ENCODE data around the gene CD99L2. TPM values are rescaled to one million over a fixed set of nuclear protein-coding genes. Genes with fewer than 3 reads are reported as not detected.
"Not testable (repeated sequence)": the region's sequence is repeated elsewhere in the genome, so short reads cannot be mapped to it uniquely, and the experiment has no call there.

CD99L2 gene
- total RNA-seq, 1 donor, result 9.6 TPM

DNA sequence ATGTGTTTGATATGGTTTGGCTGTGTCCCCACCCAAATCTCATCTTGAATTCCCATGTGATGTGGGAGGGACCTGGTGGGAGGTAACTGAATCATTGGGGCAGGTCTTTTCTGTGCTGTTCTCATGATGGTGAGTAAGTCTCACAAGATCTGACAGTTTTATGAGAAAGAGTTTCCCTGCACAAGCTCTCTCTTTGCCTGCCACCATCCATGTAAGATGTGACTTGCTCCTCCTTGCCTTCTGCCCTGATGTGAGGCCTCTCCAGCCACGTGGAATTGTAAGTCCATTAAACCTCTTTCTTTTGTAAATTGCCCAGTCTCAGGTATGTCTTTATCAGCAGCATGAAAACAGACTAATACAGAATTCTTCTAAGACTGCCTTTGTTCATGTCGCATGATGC is 22.8 kb downstream of the CD99L2 start:
- not testable (repeated sequence) for H3K4me3 ChIP-seq (ENCODE audit: low read length)

DNA sequence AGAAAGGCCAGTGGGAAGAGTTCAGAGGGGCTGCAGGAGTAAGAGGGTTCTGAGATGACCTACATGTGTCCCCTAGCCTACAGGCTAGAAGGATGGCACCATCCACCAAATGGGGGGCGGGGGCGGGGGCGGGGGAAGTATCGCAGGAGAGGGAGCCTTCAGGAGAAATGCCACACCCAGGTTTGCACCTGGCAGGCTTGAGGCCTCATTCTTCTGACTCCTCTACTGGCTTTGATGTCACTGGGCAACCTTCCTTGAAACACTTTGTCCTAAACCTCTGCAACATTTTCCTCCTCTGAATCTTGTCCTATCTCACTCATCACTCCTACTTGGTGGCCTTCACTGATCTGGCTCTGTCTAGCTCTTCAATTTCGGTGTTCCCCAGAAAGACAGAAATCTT is 24.0 kb downstream of the CD99L2 start:
- no peaks in the 10 kb centered on the region for H3K27me3 ChIP-seq (ENCODE audit: insufficient read depth, low read length)
- H3K4me3 ChIP-seq (ENCODE audit: low read length), result no peak overlapping the region
- H3K4me1 ChIP-seq (ENCODE audit: insufficient read depth, low read length), result peaks cover 20% of the 10 kb centered on the region
- H3K9me3 ChIP-seq (ENCODE audit: low read depth, low read length), result no peaks in the 10 kb centered on the region

More for the DNA sequence above, 22.8 kb downstream of the CD99L2 start:
- not testable (repeated sequence) for H3K27me3 ChIP-seq (ENCODE audit: insufficient read depth, low read length); H3K9me3 ChIP-seq (ENCODE audit: low read depth, low read length)
- peaks cover 14% of the 10 kb centered on the region for H3K4me1 ChIP-seq (ENCODE audit: insufficient read depth, low read length)

- no peak overlapping the region for H3K4me3 ChIP-seq (ENCODE audit: low read length)
- no peaks in the 10 kb centered on the region for H3K9me3 ChIP-seq (ENCODE audit: low read depth, low read length)
- no peaks in the 10 kb centered on the region for H3K27me3 ChIP-seq (ENCODE audit: insufficient read depth, low read length)
- H3K4me1 ChIP-seq (ENCODE audit: insufficient read depth, low read length), result peaks cover 20% of the 10 kb centered on the region
These were observed 24.9 kb downstream of the CD99L2 start for GRCh38 chrX:150873616-150874015.

DNA sequence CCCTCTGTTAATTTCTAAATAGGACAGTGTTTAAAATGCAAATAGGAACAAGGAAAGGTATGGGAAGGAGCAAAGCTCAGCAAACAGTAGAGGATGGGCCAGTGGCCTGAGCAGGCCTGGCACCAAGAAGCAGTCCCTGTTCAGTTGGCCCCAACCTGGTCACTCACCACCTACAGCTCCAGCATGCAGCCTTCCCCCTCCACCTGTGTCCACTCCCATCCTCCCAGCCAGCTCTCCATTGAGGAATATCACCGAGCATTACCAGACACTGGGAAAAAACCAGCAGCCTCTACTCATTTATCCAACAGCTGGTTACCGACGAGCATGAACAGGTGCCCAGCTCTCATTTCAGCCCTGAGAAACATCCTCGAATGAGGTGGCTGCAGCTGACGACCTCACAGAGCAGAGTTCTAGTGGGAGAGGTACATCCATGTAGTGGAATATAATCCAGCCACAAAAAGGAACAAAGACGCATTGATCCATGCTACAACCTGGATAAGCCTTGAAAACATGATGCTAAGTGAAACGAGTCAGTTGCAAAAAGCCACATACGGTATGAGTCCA is 25.6 kb downstream of the CD99L2 start:
- Histone ChIP-seq H3K4me3 (ENCODE audit: low read length) (no peak overlapping the region), H3K27me3 (ENCODE audit: insufficient read depth, low read length) (no peaks in the 10 kb centered on the region), H3K9me3 (ENCODE audit: low read depth, low read length) (no peaks in the 10 kb centered on the region), H3K4me1 (ENCODE audit: insufficient read depth, low read length) (peaks cover 20% of the 10 kb centered on the region)

GRCh38 chrX:150871341-150871811 is 27.1 kb downstream of the CD99L2 start:
- H3K27me3 ChIP-seq (ENCODE audit: insufficient read depth, low read length), result no peaks in the 10 kb centered on the region
- H3K9me3 ChIP-seq (ENCODE audit: low read depth, low read length), result no peaks in the 10 kb centered on the region
- H3K4me3 ChIP-seq (ENCODE audit: low read length), result no peak overlapping the region
- H3K4me1 ChIP-seq (ENCODE audit: insufficient read depth, low read length), result peaks cover 20% of the 10 kb centered on the region

- Histone ChIP-seq H3K4me3 (ENCODE audit: low read length) (no peak overlapping the region), H3K9me3 (ENCODE audit: low read depth, low read length) (no peaks in the 10 kb centered on the region), H3K27me3 (ENCODE audit: insufficient read depth, low read length) (no peaks in the 10 kb centered on the region), H3K4me1 (ENCODE audit: insufficient read depth, low read length) (peaks cover 20% of the 10 kb centered on the region)
These were observed 27.8 kb downstream of the CD99L2 start for GRCh38 chrX:150870487-150871340.

DNA sequence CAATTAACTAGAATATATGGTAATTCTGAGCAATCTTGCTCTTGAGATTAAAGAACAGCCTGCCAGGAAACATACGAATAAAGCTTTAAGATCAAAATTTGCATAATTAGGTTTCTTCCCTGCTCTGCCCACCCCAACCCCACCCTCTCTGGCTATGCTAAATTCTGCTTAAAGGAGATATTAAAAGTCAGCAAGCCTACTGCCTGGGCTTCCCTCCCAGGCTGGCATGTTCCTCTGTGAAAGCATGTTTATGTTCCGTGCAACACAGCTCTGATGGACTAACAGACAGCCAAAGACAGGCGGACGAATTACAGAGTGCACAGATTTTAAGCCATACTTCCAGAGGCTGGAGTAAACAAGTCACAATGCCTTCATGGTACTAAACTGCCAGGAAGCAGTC is 28.4 kb downstream of the CD99L2 start:
- no peaks in the 10 kb centered on the region for H3K9me3 ChIP-seq (ENCODE audit: low read depth, low read length)
- peaks cover 20% of the 10 kb centered on the region for H3K4me1 ChIP-seq (ENCODE audit: insufficient read depth, low read length)
- H3K4me3 ChIP-seq (ENCODE audit: low read length), result no peak overlapping the region

DNA sequence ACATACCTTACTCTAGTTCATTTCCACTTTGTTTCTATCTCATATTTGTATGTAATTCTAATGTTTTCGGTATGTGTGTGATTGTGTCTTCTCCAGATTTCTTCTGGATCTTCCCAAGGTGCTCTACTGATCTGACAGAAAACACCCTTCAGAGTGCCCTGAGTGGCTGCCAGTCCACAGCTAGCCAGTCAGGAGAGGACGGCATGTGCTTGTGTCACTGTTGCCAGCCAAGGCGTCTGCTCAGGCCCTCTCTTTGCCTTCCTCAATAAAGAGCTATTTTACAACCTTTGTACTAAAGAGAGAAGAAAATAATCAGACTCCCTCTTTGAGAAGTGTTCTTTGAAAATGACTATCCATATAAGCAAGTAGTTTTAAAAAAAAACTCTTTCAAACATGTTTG is 29.0 kb downstream of the CD99L2 start:
- H3K4me1 ChIP-seq (ENCODE audit: insufficient read depth, low read length), result peaks cover 20% of the 10 kb centered on the region
- H3K4me3 ChIP-seq (ENCODE audit: low read length), result no peak overlapping the region
- H3K9me3 ChIP-seq (ENCODE audit: low read depth, low read length), result no peaks in the 10 kb centered on the region
- H3K27me3 ChIP-seq (ENCODE audit: insufficient read depth, low read length), result no peaks in the 10 kb centered on the region

More for the DNA sequence above, 28.4 kb downstream of the CD99L2 start:
- H3K27me3 ChIP-seq (ENCODE audit: insufficient read depth, low read length), result no peaks in the 10 kb centered on the region

DNA sequence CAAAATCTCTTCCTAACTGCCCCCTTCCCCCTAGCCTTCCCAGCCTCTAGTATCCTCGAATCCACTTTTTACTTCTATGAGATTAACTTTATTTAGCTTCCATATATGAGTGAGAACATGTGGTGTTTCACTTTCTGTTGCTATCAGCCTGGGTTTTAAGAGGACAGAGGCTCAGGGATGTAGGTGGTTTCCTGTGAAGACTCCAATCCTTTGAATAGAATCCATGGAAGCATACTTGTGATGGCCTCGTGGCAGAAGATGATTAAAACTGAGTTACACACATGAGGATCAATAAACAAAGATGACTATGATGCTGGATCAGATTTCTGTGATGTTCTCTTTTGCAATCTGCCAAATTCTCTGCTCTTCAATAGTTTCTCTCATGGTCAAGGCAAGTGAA is 29.8 kb downstream of the CD99L2 start:
- Histone ChIP-seq H3K9me3 (ENCODE audit: low read depth, low read length) (no peaks in the 10 kb centered on the region), H3K4me1 (ENCODE audit: insufficient read depth, low read length) (peaks cover 15% of the 10 kb centered on the region), H3K4me3 (ENCODE audit: low read length) (no peak overlapping the region), H3K27me3 (ENCODE audit: insufficient read depth, low read length) (no peaks in the 10 kb centered on the region)

DNA sequence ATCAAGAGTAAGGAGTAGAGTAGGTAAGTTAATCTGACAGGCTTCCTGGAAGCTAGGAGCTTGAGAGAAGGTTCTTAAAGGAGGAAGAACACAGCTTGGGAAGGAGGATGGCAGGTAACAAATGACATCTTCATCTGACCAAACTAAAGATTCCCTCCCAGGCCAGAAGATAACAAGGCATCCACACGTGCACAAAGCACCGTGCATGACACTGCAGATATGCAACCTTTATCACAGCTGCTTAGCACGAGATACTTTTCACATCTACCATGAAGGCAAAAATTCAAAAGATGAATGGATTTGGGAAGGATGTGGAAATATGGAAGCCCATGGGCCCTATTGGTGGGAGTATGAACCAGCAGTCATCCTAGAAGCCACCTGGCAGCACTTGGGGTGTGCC is 34.3 kb downstream of the CD99L2 start:
- H3K4me1 ChIP-seq (ENCODE audit: insufficient read depth, low read length), result no peaks in the 10 kb centered on the region
- H3K4me3 ChIP-seq (ENCODE audit: low read length), result no peak overlapping the region
- no peaks in the 10 kb centered on the region for H3K9me3 ChIP-seq (ENCODE audit: low read depth, low read length)
- no peaks in the 10 kb centered on the region for H3K27me3 ChIP-seq (ENCODE audit: insufficient read depth, low read length)

DNA sequence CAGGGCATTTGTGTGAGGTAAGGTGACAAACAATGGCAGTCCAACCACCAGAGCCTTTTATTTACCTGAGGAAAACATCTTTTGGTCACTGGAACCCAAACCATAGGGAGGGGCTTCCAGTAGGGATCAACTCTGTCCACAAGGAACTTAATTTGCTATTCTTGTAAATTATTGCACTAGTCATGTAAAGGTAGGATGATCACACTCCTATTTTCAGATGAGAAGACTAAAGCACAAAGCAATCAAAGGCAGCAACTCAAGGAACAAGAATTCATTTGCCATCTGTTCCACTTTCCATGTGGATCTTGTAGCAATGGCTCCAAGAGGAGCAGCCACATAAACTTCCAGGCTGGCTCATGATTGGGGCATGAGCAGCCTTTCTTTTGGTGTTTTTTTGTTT is 35.3 kb downstream of the CD99L2 start:
- H3K4me1 ChIP-seq (ENCODE audit: insufficient read depth, low read length), result no peaks in the 10 kb centered on the region
- H3K9me3 ChIP-seq (ENCODE audit: low read depth, low read length), result no peaks in the 10 kb centered on the region
- H3K4me3 ChIP-seq (ENCODE audit: low read length), result no peak overlapping the region
- no peaks in the 10 kb centered on the region for H3K27me3 ChIP-seq (ENCODE audit: insufficient read depth, low read length)

GRCh38 chrX:150857453-150857852 is 41.0 kb downstream of the CD99L2 start:
- peaks cover 10% of the 10 kb centered on the region for H3K9me3 ChIP-seq (ENCODE audit: low read depth, low read length)
- H3K27me3 ChIP-seq (ENCODE audit: insufficient read depth, low read length), result no peaks in the 10 kb centered on the region
- no peak overlapping the region for H3K4me3 ChIP-seq (ENCODE audit: low read length)
- no peaks in the 10 kb centered on the region for H3K4me1 ChIP-seq (ENCODE audit: insufficient read depth, low read length)

GRCh38 chrX:150856785-150857184 is 41.7 kb downstream of the CD99L2 start:
- Histone ChIP-seq H3K9me3 (ENCODE audit: low read depth, low read length) (peaks cover 10% of the 10 kb centered on the region), H3K27me3 (ENCODE audit: insufficient read depth, low read length) (no peaks in the 10 kb centered on the region), H3K4me3 (ENCODE audit: low read length) (no peak overlapping the region), H3K4me1 (ENCODE audit: insufficient read depth, low read length) (no peaks in the 10 kb centered on the region)

GRCh38 chrX:150856101-150856500 is 42.4 kb downstream of the CD99L2 start:
- Histone ChIP-seq H3K4me3 (ENCODE audit: low read length) (no peak overlapping the region), H3K9me3 (ENCODE audit: low read depth, low read length) (peaks cover 10% of the 10 kb centered on the region), H3K4me1 (ENCODE audit: insufficient read depth, low read length) (peaks cover 1% of the 10 kb centered on the region), H3K27me3 (ENCODE audit: insufficient read depth, low read length) (no peaks in the 10 kb centered on the region)

GRCh38 chrX:150854856-150855255 is 43.6 kb downstream of the CD99L2 start:
- Histone ChIP-seq H3K9me3 (ENCODE audit: low read depth, low read length) (peaks cover 10% of the 10 kb centered on the region), H3K4me1 (ENCODE audit: insufficient read depth, low read length) (peaks cover 8% of the 10 kb centered on the region), H3K27me3 (ENCODE audit: insufficient read depth, low read length) (no peaks in the 10 kb centered on the region), H3K4me3 (ENCODE audit: low read length) (no peak overlapping the region)
